Panc1 (cell line): Measurements from ENCODE around the gene AAMP. TPM values are rescaled to one million over a fixed set of nuclear protein-coding genes. Genes with fewer than 3 reads are reported as not detected.

Experiments
- ATAC-seq: fragments of 200-7000 bp; cut with Tn5 transposase; 2 replicates; pipeline ENCODE4 v1.9.1; 2020; ENCODE audit warnings: mild to moderate bottlenecking, moderate library complexity
- BruUV-seq: library from RNA; stranded (reverse); fragments of 400-500 nt; replicated peaks from 2 replicates; lab custom pipeline; 2021; lab: Mats Ljungman, UMichigan
- CTCF ChIA-PET: fragments of 300-600 bp; sonication (Branson Sonifier 250); formaldehyde crosslinking; loops from one replicate; lab custom pipeline; 2022; ENCODE audit warnings: antibody characterized with exemption; lab: Charles Lee
- POLR2A ChIA-PET: fragments of 300-600 bp; sonication (Branson Sonifier 250); formaldehyde crosslinking; loops from one replicate; lab custom pipeline; 2022; ENCODE audit warnings: antibody characterized with exemption; lab: Charles Lee
- DNase-seq: peaks from one replicate; pipeline ENCODE4 v3.0.0-alpha.2; 2010; ENCODE audit warnings: low read depth, low spot score
- H3K27ac ChIP-seq: 2 replicates; pipeline ENCODE4 v1.5.1; 2011; ENCODE audit warnings: mild to moderate bottlenecking, low read length, inconsistent platforms
- H3K27me3 ChIP-seq: fragments of 200-500 bp; sonication (Bioruptor generic); 2 replicates; pipeline ENCODE4 v1.6.0; 2014; ENCODE audit warnings: low read length, inconsistent platforms; ENCODE audit not compliant: control insufficient read depth, insufficient read depth
- H3K36me3 ChIP-seq: fragments of 200-500 bp; sonication (Bioruptor generic); 2 replicates; pipeline ENCODE4 v1.5.1; 2014; ENCODE audit warnings: inconsistent platforms, mild to moderate bottlenecking, low read length, moderate library complexity; ENCODE audit not compliant: control insufficient read depth, insufficient read depth
- H3K4me1 ChIP-seq: 2 replicates; pipeline ENCODE4 v1.5.1; 2011; ENCODE audit warnings: inconsistent platforms, mild to moderate bottlenecking, low read length, moderate library complexity; ENCODE audit not compliant: control insufficient read depth, insufficient read depth
- H3K4me3 ChIP-seq, 2 experiments: 2 replicates each; pipeline ENCODE4 v1.5.1; 2011 to 2012; ENCODE audit warnings: low read depth in 2 of 2, low read length in 2 of 2, mild to moderate bottlenecking in 2 of 2, inconsistent platforms in 1 of 2, moderate library complexity in 1 of 2
- H3K9me3 ChIP-seq: fragments of 200-500 bp; sonication (Bioruptor generic); 2 replicates; pipeline ENCODE4 v1.5.1; 2014; ENCODE audit warnings: low read depth, mild to moderate bottlenecking, inconsistent platforms, low read length, moderate library complexity; ENCODE audit not compliant: control insufficient read depth, insufficient read depth
- POLR2AphosphoS5 ChIP-seq: IDR thresholded peaks from 2 replicates; pipeline ENCODE4 v1.6.1; 2012; ENCODE audit warnings: mild to moderate bottlenecking, low read depth, low read length, moderate library complexity
- SIN3A ChIP-seq: IDR thresholded peaks from 2 replicates; pipeline ENCODE4 v1.6.1; 2012; ENCODE audit warnings: low read depth, mild to moderate bottlenecking, low read length, moderate library complexity, borderline replicate concordance; ENCODE audit not compliant: insufficient read depth
- TCF7L2 ChIP-seq: IDR thresholded peaks from 2 replicates; pipeline ENCODE4 v1.6.1; 2011; ENCODE audit warnings: mild to moderate bottlenecking, low read depth, low read length, inconsistent platforms
- in situ Hi-C: cut with HindIII; loops from 2 replicates; pipeline ENCODE4 v1.10.0; 2016; ENCODE audit warnings: low sequenced_read_pairs, low pct_unique_long_range_greater_than_20kb
- intact Hi-C: fragments of 100-400 bp; cut with micrococcal nuclease; formaldehyde crosslinking; loops from one replicate; pipeline ENCODE4 v1.10.0; 2022; ENCODE audit not compliant: unreplicated experiment
- total RNA-seq: library from RNA; stranded (reverse); gene quantifications from one replicate; pipeline ENCODE4 v1.2.1, GENCODE V29; 2021; ENCODE audit not compliant: unreplicated experiment
- TF ChIP-seq, protein P1 (sequence below), 2 experiments: IDR thresholded peaks; 2 replicates each; pipeline ENCODE4 v1.6.1; 2011 to 2012; ENCODE audit warnings: low read depth in 2 of 2, control low read depth in 1 of 2, low read length in 1 of 2, mild to moderate bottlenecking in 1 of 2, moderate library complexity in 1 of 2; ENCODE audit not compliant: insufficient read depth in 1 of 2
- TF ChIP-seq, protein P2 (sequence below): fragments of 450-650 bp; IDR thresholded peaks from 2 replicates; pipeline ENCODE4 v1.5.1; 2017; ENCODE audit warnings: mild to moderate bottlenecking

Gene AAMP
- total RNA-seq, 1 experiment from 2014 or later = 103 TPM

- TF ChIP-seq TCF7L2 (no peak), SIN3A (no peak), POLR2AphosphoS5 (no peak)
- TF ChIP-seq, protein P1, sequence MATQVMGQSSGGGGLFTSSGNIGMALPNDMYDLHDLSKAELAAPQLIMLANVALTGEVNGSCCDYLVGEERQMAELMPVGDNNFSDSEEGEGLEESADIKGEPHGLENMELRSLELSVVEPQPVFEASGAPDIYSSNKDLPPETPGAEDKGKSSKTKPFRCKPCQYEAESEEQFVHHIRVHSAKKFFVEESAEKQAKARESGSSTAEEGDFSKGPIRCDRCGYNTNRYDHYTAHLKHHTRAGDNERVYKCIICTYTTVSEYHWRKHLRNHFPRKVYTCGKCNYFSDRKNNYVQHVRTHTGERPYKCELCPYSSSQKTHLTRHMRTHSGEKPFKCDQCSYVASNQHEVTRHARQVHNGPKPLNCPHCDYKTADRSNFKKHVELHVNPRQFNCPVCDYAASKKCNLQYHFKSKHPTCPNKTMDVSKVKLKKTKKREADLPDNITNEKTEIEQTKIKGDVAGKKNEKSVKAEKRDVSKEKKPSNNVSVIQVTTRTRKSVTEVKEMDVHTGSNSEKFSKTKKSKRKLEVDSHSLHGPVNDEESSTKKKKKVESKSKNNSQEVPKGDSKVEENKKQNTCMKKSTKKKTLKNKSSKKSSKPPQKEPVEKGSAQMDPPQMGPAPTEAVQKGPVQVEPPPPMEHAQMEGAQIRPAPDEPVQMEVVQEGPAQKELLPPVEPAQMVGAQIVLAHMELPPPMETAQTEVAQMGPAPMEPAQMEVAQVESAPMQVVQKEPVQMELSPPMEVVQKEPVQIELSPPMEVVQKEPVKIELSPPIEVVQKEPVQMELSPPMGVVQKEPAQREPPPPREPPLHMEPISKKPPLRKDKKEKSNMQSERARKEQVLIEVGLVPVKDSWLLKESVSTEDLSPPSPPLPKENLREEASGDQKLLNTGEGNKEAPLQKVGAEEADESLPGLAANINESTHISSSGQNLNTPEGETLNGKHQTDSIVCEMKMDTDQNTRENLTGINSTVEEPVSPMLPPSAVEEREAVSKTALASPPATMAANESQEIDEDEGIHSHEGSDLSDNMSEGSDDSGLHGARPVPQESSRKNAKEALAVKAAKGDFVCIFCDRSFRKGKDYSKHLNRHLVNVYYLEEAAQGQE (IDR thresholded peaks at IDR 0.05; ENCODE audit: insufficient read depth in 1 of 2, low read depth in 2 of 2, low read length in 1 of 2) = no peak
- TF ChIP-seq, protein P2, sequence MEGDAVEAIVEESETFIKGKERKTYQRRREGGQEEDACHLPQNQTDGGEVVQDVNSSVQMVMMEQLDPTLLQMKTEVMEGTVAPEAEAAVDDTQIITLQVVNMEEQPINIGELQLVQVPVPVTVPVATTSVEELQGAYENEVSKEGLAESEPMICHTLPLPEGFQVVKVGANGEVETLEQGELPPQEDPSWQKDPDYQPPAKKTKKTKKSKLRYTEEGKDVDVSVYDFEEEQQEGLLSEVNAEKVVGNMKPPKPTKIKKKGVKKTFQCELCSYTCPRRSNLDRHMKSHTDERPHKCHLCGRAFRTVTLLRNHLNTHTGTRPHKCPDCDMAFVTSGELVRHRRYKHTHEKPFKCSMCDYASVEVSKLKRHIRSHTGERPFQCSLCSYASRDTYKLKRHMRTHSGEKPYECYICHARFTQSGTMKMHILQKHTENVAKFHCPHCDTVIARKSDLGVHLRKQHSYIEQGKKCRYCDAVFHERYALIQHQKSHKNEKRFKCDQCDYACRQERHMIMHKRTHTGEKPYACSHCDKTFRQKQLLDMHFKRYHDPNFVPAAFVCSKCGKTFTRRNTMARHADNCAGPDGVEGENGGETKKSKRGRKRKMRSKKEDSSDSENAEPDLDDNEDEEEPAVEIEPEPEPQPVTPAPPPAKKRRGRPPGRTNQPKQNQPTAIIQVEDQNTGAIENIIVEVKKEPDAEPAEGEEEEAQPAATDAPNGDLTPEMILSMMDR = no peak
- no TSS peak for BruUV-seq
- H3K27me3 ChIP-seq = no peaks in the 10 kb centered on the region
- POLR2A ChIA-PET = interaction anchor here (0.6 to 1.2 kb wide), 3 partner anchors 17 to 109 kb away, joined by 3 to 4 read pairs (median 4); partner anchors contain the start of gene PNKD
- no peaks in the 10 kb centered on the region for H3K9me3 ChIP-seq
- intact Hi-C loops = no loop called here
- peak overlapping the region; percentile 77 for H3K27ac ChIP-seq
- peak overlapping the region; percentile 28 to 63 for H3K4me3 ChIP-seq
- H3K4me1 ChIP-seq = peaks cover 49% of the 10 kb centered on the region
- CTCF ChIA-PET = interaction anchor here (0.5 to 1.4 kb wide), 4 partner anchors 14 to 193 kb away, joined by 3 to 7 read pairs (median 5); partner anchors contain the start of gene PNKD
- in situ Hi-C loops = no loop called here
- DNase-seq (peak; percentile 83), ATAC-seq (peak; percentile 91)
- no peaks in the 10 kb centered on the region for H3K36me3 ChIP-seq
These were observed 16.9 kb upstream of the AAMP start for GRCh38 chr2:218286570-218287459.

DNA sequence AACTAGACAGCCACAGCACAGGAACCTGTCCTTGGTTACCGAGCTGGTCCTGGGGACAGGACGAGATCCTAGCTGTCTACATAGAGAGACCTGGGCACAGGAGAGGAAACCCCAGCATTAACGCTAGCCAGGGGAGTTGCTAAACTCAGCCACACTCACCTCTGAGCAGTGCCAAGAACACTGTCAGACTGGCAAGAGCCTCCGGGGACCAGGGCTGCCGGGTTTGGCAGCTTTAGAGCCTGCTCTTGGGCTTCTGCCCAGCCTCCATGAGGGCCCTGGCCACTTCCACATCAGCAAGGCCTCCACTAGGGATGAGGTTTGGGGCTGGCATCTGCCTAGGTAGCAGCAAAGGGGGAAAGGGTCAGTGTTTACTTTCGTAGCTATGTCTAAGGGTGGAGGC, 15.7 kb upstream of the AAMP start:
- CTCF ChIA-PET = interaction anchor here (0.8 kb wide), 1 partner anchor 12 kb away, joined by 3 read pairs; no protein-coding TSS in a partner anchor
- POLR2A ChIA-PET = no interaction called here
- intact Hi-C loops = no loop called here
- Histone ChIP-seq H3K4me1 (peaks cover 38% of the 10 kb centered on the region), H3K27ac (no peak overlapping the region), H3K4me3 (no peak overlapping the region; a peak in 1 of 4 replicates), H3K36me3 (no peaks in the 10 kb centered on the region), H3K27me3 (no peaks in the 10 kb centered on the region), H3K9me3 (no peaks in the 10 kb centered on the region)
- DNase-seq = no peak
- in situ Hi-C loops = no loop called here
- no peak for ATAC-seq
- no peak for TF ChIP-seq POLR2AphosphoS5
- TF ChIP-seq, protein P1 (IDR thresholded peaks at IDR 0.05; ENCODE audit: insufficient read depth in 1 of 2, low read depth in 2 of 2, low read length in 1 of 2) = no peak
- BruUV-seq = no TSS peak
